ENCODE data around the gene SNAP47. TPM values are rescaled to one million over a fixed set of nuclear protein-coding genes. Genes with fewer than 3 reads are reported as not detected.

Gene SNAP47
- total and polyA plus RNA-seq, 4 donors: 10.6 to 63.0 (median 22.8) TPM

DNA sequence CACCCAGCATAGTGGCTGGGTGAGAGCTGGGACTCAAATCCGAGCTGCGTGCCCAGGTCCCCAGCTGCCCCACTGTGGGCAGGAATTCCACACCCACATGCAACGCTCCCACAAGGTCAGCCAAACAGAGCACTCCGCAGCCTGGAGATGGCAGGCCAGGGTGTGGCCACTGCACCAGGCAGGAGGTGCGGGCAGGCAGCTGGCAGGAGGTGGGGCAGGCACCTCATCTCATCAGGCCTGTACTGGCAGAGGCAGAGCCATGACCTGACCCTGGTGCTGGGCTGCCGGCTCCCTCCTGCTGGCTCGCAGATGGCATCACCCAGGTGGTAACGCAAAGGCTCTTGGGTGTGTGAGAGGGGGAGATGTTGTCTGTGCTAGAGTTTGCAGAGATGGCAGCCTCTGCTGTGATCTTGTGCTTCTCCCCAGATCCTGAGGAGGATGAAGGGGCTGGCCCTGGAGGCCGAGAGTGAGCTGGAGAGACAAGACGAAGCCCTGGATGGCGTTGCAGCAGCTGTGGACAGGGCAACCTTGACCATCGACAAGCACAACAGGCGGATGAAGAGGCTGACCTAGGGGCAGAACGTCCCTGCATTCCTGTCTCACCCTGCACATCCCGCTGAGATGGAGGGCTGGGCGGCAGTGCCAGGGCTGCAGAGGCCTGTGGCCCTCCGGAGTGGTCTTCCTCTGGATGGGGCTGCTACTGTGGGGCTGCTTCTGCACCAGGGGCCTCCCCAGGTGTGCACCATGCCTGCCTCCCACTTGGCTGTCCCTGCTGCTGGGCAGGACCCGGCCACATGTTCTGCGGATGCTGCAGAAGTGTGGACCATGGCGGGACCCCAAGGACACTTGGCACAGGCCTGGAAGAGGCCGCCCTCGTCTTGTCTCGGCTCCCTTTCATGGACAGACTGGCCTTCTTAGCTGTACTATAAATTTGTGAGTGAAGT lies 45.1 kb downstream of the SNAP47 start:
- no peak overlapping the region for H3K27ac ChIP-seq (ENCODE audit: low read depth in 1 of 2, low read length in 1 of 2)
- peaks cover 0 to 2% (median 0%) of the 10 kb centered on the region in 5 donors for H3K4me1 ChIP-seq (ENCODE audit: control insufficient read depth in 5 of 5, insufficient read depth in 5 of 5, low read length in 5 of 5)
- TF ChIP-seq CTCF (IDR thresholded peaks at IDR 0.05; ENCODE audit: control extremely low read depth, extremely low read depth): no peak
- 85 to 93% methylated on average over 23 of the region's 23 CpGs for WGBS, 2 donors
- no peak overlapping the region for H3K9ac ChIP-seq (ENCODE audit: insufficient read depth in 1 of 2, low read length in 2 of 2)
- ATAC-seq (ENCODE audit: insufficient read depth, low FRiP score) (no peak), DNase-seq (no peak)
- no peaks in the 10 kb centered on the region for H3K9me3 ChIP-seq (ENCODE audit: control insufficient read depth in 4 of 4, insufficient read depth in 3 of 4, low read length in 3 of 4)
- H3K4me3 ChIP-seq: no peak overlapping the region
- H3K27me3 ChIP-seq (ENCODE audit: control insufficient read depth in 3 of 3, insufficient read depth in 3 of 3, low read length in 2 of 3): no peaks in the 10 kb centered on the region
- H3K36me3 ChIP-seq (ENCODE audit: control insufficient read depth in 4 of 4, insufficient read depth in 4 of 4, low read length in 4 of 4): peaks cover 0 to 20% (median 4%) of the 10 kb centered on the region in 4 donors

DNA sequence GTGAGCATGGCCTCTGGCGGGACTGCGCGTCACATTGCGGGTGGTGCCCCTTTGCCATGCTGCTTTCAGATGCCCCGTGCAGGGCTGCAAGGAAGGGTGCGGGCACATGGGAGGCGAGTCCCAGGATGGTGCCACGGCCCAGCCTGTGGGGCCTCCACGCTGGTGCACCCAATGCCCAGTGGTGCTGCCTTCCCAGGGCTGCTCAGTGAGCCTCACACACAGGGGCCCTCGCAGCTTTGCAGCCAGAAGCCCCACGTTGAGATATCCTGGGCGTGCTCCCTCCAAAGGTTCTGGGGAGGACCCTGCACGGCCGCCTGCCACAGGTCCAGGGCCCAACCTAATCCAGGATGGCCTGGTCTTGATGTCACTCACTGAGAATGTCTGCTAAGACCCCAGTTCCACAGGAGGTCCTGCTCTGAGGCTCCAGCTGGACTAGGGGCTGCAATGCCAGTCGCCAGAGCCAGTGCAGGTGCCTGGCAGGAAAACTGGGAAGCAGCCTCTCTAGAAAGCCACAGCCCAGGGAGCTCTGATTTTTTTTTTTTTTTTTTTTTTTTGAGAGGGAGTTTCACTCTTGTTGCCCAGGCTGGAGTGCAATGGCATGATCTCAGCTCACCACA lies 46.2 kb downstream of the SNAP47 start:
- H3K27me3 ChIP-seq (ENCODE audit: control insufficient read depth in 3 of 3, insufficient read depth in 3 of 3, low read length in 2 of 3): peaks cover 0 to 8% (median 6%) of the 10 kb centered on the region in 3 donors
- no peak for TF ChIP-seq CTCF (IDR thresholded peaks at IDR 0.05; ENCODE audit: control extremely low read depth, extremely low read depth)

DNA sequence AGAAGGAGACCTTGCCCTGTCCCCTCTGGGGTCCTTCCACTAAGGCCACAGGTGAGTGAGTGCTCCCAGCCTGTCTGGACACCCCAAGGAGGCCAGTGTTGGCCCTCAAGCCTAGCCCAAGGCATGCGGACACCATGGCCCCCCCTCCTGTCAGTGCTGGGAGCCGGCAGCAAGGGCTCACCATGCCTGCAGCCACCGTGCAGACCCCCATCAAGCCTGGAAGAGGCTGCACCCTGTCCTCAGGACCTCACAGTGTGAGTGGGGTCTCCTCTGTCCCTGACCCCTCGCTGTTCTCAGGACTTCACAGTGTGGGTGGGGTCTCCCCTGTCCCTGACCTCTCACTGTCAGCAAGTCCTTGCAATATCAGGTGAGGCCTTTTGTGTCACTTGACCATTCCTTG lies 47.0 kb downstream of the SNAP47 start:
- Histone ChIP-seq H3K36me3 (ENCODE audit: control insufficient read depth in 4 of 4, insufficient read depth in 4 of 4, low read length in 4 of 4) (peaks cover 0 to 11% (median 1%) of the 10 kb centered on the region in 4 donors), H3K4me1 (ENCODE audit: control insufficient read depth in 5 of 5, insufficient read depth in 5 of 5, low read length in 5 of 5) (peaks cover 0 to 12% (median 9%) of the 10 kb centered on the region in 5 donors), H3K9me3 (ENCODE audit: control insufficient read depth in 4 of 4, insufficient read depth in 3 of 4, low read length in 3 of 4) (no peaks in the 10 kb centered on the region), H3K27me3 (ENCODE audit: control insufficient read depth in 3 of 3, insufficient read depth in 3 of 3, low read length in 2 of 3) (peaks cover 0 to 8% (median 8%) of the 10 kb centered on the region in 3 donors), H3K27ac (ENCODE audit: low read depth in 1 of 2, low read length in 1 of 2) (no peak overlapping the region), H3K4me3 (no peak overlapping the region), H3K9ac (ENCODE audit: insufficient read depth in 1 of 2, low read length in 2 of 2) (no peak overlapping the region)
- 91 to 92% methylated on average over 4 of the region's 4 CpGs for WGBS, 2 donors
- no peak for TF ChIP-seq CTCF (IDR thresholded peaks at IDR 0.05; ENCODE audit: control extremely low read depth, extremely low read depth)
- no peak for ATAC-seq (ENCODE audit: insufficient read depth, low FRiP score)
- no peak for DNase-seq

More for the DNA sequence above, 46.2 kb downstream of the SNAP47 start:
- Histone ChIP-seq H3K9me3 (ENCODE audit: control insufficient read depth in 4 of 4, insufficient read depth in 3 of 4, low read length in 3 of 4) (no peaks in the 10 kb centered on the region), H3K4me3 (no peak overlapping the region), H3K36me3 (ENCODE audit: control insufficient read depth in 4 of 4, insufficient read depth in 4 of 4, low read length in 4 of 4) (peaks cover 0 to 12% (median 1%) of the 10 kb centered on the region in 4 donors), H3K27ac (ENCODE audit: low read depth in 1 of 2, low read length in 1 of 2) (no peak overlapping the region), H3K9ac (ENCODE audit: insufficient read depth in 1 of 2, low read length in 2 of 2) (no peak overlapping the region), H3K4me1 (ENCODE audit: control insufficient read depth in 5 of 5, insufficient read depth in 5 of 5, low read length in 5 of 5) (peaks cover 0 to 5% (median 3%) of the 10 kb centered on the region in 5 donors)
- no peak for DNase-seq
- 95 to 97% methylated on average over 15 of the region's 15 CpGs for WGBS, 2 donors
- no peak for ATAC-seq (ENCODE audit: insufficient read depth, low FRiP score)
